ENCODE measurements around the gene SP100. TPM values are rescaled to one million over a fixed set of nuclear protein-coding genes. Genes with fewer than 3 reads are reported as not detected.

The SP100 gene
- total and polyA plus RNA-seq, 2 of the 8 experiments (the other 6 are each of a cell fraction or from before 2014, with no cell fraction given) = 0.06 to 1.1 TPM

- no peak for TF ChIP-seq SAP30 (IDR thresholded peaks at IDR 0.05; ENCODE audit: insufficient read depth, insufficient replicate concordance, low read length)
Observed at GRCh38 chr2:230591850-230592249, 175.8 kb downstream of the SP100 start (continued).
